ENCODE results near the gene PODN.

The PODN gene

GRCh38 chr1:53091841-53092645, 30.0 kb downstream of the PODN start:
- no peak for DNase-seq

- DNase-seq, result no peak
Observed at GRCh38 chr1:53092659-53093450, 30.8 kb downstream of the PODN start.

DNA sequence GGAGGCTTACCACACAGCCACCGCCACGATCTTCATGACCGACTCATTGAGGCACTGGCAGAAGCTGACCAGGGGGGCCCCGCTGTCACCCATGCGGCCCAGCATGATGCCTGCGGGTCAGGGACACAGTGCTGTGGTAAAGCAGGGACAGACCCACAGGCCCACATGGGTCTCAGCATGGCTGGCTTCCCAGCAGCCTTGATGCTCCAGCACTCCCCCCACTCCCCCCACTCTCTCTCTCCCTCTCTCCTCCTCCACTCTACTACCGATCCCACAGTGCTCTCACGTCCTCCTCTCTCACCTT, 31.4 kb downstream of the PODN start:
- no peak for DNase-seq

GRCh38 chr1:53093778-53094532, 31.9 kb downstream of the PODN start:
- no peak for DNase-seq

DNA sequence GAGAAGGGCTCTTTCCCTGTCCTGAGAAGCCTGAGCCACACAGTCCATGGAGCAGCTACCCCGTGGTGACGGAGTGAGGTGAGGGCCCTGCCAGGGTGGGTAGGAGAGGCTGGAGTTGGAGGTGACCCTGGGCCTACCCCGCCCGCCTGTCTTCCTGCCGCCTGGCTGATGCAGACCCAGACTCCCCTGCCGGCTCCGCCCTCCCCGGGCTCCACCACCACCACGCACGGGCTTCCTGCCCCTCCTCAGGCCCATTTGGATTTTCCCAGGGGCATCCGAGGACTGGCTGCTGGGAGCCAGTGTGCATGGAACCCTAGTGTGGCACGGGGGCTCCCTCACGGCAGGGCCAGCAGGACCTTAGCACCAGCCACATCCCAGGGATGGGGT, 32.5 kb downstream of the PODN start:
- DNase-seq, result no peak

GRCh38 chr1:53104289-53104913, 42.4 kb downstream of the PODN start:
- no peak for DNase-seq

DNA sequence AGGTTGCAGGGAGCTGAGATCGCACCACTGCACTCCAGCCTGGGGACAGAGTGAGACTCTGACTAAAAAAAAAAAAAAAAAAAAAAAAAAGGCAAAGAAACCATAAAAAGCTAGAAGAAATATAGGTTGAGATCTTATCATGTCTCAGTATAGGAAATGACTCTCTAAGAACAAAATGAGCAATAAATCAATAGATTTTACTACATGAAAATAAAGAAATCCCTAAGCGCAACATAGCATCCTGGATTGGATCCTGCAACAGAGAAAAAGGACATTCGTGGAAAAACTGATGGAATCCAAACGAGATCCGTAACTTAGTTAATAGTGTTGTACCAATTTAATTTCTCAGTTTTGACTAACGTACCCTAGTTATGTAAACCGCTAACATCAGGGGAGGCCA, 45.1 kb downstream of the PODN start:
- no peak for DNase-seq

DNA sequence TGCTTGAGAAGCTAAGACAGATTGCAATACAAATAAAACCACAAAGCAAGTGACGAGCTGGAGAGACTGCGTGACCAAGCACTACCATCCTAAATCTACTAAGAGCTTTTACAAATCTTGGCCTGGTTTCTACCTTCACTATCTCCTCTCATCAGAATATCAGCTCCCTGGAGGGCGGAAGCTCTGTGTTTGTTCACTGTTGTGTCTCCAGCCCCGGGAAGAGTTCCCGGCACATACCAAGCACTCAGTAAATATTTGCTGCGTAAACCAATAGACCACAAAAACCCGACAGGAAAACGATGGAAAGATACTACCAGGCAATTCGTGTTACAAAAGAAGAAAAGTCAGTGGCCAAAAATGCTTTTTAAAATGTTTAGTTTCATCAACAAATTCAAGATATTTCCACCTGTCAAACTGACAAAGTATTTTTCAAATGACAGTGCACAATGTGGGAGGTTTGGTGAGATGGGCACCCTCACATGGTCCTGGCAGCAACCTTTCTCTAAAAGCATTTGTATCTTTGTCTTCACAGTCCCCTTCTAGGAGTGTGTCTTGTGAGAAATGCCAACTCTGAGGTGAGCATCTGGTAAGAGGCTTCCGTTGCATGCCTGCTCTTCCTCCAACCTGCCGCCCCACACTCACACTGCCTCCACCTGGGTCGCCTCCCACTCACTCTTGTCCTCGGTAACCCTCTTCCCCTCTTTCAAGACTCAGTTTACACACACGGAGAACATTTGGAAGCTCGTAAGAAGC, 45.7 kb downstream of the PODN start:
- DNase-seq, result no peak

DNA sequence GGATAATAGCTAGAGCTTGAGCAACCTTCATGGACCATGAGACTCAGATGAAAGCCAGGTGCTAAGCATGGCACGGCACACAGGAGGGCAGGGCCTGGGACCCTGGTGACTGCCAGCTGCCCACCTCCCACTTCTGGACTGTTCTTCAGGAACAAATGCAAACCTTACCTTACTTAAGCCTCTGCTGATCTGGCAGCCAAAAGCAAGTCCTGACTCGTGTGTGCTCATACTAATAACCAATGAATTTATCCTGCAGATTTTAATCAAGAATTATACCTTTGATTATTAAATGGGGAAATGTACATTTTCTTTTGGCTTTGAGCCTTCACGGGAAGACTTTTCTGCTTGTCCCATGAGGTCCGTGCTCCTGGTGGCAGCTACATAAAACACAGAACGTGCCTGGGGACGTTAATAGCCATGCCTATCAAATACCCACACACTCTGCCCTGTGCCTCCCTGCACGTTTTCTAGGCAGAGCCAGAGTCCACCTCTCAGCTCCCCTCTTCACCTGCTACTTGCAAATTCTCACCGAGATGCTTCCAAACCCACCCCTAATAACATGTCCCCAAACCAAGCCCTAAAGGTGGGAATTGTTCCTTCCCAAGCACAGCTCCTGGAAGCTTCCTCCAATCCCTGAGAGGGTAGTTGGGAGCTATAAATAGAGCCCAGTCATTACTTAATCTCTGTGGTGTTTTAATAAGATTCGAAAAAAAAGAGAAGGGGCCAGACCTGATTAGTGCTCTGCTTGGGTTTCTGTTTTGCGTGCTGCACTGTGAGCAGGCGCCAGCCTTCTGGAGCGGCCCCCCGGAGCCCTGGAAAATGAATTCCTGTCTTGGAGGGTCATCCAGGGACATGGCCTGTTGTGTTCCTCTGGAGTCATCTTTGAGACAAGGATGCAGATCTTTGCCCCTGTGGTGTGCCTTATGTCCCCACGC, 46.9 kb downstream of the PODN start:
- no peak for DNase-seq

DNA sequence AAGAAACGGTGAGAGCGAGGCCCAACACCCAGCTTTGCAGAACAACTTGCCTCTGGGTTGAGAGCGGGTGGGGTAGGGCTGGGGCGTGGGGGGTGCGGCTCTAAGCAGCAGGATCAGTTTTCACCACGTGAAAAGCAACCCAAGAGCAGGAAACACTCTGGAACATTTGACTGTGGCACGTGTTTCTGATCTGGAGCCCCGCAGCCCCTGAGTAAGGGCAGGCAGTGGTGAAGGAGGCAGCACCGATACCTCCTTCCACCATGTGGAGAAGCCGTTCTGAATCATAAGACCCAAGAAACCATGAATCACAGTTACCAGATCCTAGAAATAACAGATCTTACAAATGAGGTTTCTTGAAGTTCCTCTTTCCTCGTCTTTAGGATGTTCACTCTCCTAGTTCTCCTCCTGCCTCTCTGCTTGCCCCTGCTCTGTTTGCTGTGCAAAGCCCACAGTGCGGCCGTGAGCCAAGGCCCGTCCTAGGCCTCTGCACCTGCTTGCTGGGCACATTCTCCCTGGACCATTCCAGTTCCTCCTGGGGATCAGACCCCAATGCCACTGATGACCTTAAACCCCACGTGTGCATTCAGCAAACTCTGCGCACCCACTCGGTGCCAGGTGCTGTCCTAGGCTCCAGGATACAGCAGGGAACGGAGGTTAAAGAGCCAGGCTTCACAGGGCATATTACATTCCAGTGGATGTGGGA, 48.5 kb downstream of the PODN start:
- DNase-seq, result no peak

GRCh38 chr1:53111073-53111556, 49.1 kb downstream of the PODN start:
- DNase-seq, result no peak

DNA sequence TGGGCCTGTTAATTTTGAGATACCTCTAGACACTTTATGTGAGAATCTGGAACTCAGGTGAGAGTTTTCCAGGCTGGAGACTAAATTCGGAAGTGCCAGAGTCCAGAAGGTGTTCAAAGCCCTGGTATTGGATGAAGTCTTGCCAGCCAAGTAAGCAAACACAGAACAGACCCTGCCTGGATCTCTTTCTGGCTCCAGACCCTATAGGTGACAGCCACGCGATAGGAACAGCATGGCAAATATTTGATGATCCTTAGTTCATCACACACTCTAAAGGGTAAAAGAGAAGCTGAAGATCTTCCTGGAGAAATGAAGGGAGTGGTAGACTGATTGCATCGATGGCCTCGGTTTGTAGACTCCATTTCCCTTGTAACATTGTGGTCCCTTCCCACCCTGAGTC, 49.7 kb downstream of the PODN start:
- no peak for DNase-seq

GRCh38 chr1:53112271-53112774, 50.3 kb downstream of the PODN start:
- DNase-seq, result no peak

- DNase-seq, result no peak
Observed at GRCh38 chr1:53112861-53113260, 50.8 kb downstream of the PODN start.

- no peak for DNase-seq
Observed at GRCh38 chr1:53114090-53114489, 52.1 kb downstream of the PODN start.

- no peak for DNase-seq
Observed at GRCh38 chr1:53114581-53115400, 52.8 kb downstream of the PODN start.

DNA sequence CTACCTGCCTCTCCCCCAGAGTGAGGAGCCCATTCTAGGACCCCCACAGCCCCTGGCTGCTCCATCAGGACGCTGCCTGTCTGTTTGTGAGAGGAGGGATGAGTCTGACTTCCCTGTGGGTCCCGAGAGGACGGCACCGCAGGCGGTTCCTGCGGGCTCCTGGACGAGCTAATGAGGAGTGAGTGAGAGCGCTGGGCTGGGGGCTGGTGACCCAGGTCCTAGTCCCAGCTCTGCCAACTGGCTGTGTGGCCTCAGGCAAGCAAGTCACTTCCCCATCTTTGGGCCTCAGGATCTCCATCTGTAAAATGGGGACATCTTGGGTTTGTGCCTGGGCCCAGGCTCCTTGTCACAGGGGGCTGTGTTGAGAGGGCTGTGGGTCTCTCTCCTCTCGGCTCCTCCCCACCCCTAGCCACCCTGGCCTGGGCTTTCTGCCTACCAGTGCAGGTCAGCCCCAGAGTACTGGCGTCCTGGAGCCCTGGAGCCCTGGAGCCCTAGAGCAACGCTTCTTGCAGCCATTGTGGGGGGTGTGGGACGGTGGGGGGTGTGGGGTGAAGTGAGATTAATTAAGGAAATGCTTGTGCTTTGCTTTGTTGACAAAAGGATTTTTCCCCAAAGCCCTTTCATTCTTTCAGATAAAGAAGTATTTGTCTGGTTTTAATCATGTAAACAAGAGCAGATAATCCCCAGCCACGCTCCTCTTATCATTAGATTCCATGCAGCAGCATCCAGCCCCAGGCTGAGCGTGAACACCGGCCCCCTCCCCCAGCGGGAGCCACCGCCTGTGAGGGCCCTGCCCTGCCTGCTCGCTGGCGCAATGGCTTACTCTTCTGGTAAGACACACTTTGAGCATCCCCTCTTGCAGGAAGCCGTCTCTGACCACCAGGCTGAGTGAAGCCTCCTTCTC, 53.6 kb downstream of the PODN start:
- peak; percentile 56 to 78 for DNase-seq

- peak; percentile 74 to 85 for DNase-seq
Observed at GRCh38 chr1:53116307-53116810, 54.3 kb downstream of the PODN start.
